Measurements from ENCODE around the gene SUN2.

- no peak for TF ChIP-seq CTCF (conservative IDR thresholded peaks at IDR 0.05; ENCODE audit: low read depth, low read length)
- TF ChIP-seq EZH2 (IDR thresholded peaks at IDR 0.05; ENCODE audit: borderline replicate concordance, low read depth, low read length, poor library complexity, severe bottlenecking): no peak
Observed at GRCh38 chr22:38697425-38698089, 58.2 kb downstream of the SUN2 start.
